NB4 (cell line): ENCODE measurements around the gene BTG2.

Experiments
- MYC ChIP-seq: IDR thresholded peaks from 2 replicates; pipeline ENCODE4 v1.6.1; 2011; ENCODE audit warnings: low read depth, low read length
- POLR2A ChIP-seq: IDR thresholded peaks from 2 replicates; pipeline ENCODE4 v1.6.1; 2011; ENCODE audit warnings: mild to moderate bottlenecking; ENCODE audit not compliant: insufficient read length; ENCODE audit errors: extremely low read depth
- TF ChIP-seq, protein P1 (sequence below): IDR thresholded peaks from one replicate; pipeline ENCODE4 v1.5.1; 2012; ENCODE audit warnings: low read depth, low read length
- TF ChIP-seq, protein P2 (sequence below): IDR thresholded peaks from 2 replicates; pipeline ENCODE4 v1.6.1; 2011; ENCODE audit warnings: low read depth, low read length

DNA sequence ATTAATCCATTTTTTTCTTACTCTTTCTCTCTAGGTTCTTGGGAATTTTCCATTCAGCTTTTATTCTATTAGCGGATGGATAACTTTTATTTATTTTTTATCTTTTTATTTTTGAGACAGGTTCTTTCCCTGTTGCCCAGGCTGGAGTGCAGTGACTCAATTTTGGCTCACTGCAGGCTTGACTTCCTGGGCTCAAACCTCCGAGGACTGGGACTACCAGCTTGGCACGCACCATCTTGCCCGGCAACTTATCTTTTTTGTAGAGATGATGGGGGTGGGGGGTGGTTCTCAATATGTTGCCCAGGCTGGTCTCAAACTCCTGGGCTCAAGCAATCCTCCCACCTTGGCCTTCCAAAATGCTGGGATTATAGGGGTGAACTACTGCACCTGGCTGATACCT, 39.8 kb upstream of the BTG2 start:
- TF ChIP-seq MYC (no peak), POLR2A (no peak)
- TF ChIP-seq, protein P1, sequence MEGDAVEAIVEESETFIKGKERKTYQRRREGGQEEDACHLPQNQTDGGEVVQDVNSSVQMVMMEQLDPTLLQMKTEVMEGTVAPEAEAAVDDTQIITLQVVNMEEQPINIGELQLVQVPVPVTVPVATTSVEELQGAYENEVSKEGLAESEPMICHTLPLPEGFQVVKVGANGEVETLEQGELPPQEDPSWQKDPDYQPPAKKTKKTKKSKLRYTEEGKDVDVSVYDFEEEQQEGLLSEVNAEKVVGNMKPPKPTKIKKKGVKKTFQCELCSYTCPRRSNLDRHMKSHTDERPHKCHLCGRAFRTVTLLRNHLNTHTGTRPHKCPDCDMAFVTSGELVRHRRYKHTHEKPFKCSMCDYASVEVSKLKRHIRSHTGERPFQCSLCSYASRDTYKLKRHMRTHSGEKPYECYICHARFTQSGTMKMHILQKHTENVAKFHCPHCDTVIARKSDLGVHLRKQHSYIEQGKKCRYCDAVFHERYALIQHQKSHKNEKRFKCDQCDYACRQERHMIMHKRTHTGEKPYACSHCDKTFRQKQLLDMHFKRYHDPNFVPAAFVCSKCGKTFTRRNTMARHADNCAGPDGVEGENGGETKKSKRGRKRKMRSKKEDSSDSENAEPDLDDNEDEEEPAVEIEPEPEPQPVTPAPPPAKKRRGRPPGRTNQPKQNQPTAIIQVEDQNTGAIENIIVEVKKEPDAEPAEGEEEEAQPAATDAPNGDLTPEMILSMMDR = no peak
- TF ChIP-seq, protein P2, sequence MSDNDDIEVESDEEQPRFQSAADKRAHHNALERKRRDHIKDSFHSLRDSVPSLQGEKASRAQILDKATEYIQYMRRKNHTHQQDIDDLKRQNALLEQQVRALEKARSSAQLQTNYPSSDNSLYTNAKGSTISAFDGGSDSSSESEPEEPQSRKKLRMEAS = no peak
